Measurements from ENCODE around the gene TMED6. TPM values are rescaled to one million over a fixed set of nuclear protein-coding genes. Genes with fewer than 3 reads are reported as not detected.

Gene TMED6
- not detected in 2 replicates for total RNA-seq

GRCh38 chr16:69351309-69352027, at the start of gene TMED6:
TSS of gene TMED6 (minus strand) at chr16:69351786. CDS start at chr16:69351753, 33 bp downstream.

DNA sequence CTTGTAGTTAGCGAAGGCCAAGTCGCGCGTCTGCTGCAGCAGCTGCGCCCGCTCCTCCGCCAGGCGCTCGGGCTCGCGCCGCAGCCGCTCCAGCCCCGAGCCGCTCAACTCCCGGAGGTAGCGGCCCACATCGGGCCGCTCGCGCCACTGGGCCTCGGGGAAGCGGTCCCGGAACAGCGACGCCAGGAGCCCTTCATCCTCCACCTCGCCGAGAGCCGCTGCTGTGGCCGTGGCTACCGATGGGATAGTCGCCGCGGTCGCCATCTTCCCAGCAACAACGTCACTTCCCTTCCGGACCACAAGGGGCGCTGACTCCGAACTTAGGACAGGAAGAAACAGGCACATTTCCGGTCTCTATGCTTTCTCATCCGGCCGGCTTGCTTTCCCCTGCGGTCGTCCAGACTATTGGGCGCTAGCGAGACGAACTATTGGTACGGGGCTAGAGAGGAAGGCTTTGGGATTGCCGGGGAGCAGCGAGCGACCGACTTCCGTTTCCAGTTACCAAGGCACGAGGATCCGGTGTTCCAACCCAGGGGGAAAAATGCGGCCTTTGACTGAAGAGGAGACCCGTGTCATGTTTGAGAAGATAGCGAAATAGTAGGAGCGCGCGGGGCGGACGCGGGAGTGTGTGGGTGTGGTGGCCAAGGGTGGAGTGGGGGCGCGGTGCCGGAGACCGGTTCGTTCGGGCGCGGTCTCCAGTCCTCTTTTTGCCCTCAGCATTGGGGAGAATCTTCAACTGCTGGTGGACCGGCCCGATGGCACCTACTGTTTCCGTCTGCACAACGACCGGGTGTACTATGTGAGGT, 12.1 kb downstream of the TMED6 start, which contains the start of the genes COG8 and NIP7:
Gene COG8, minus strand, starts transcription at position 276 of the 806 bp plus-strand sequence. Its CDS starts 12 bp downstream, at position 264.
Gene NIP7, plus strand, starts transcription at position 484 of the 806 bp plus-strand sequence. Its CDS starts 58 bp downstream, at position 542.

DNA sequence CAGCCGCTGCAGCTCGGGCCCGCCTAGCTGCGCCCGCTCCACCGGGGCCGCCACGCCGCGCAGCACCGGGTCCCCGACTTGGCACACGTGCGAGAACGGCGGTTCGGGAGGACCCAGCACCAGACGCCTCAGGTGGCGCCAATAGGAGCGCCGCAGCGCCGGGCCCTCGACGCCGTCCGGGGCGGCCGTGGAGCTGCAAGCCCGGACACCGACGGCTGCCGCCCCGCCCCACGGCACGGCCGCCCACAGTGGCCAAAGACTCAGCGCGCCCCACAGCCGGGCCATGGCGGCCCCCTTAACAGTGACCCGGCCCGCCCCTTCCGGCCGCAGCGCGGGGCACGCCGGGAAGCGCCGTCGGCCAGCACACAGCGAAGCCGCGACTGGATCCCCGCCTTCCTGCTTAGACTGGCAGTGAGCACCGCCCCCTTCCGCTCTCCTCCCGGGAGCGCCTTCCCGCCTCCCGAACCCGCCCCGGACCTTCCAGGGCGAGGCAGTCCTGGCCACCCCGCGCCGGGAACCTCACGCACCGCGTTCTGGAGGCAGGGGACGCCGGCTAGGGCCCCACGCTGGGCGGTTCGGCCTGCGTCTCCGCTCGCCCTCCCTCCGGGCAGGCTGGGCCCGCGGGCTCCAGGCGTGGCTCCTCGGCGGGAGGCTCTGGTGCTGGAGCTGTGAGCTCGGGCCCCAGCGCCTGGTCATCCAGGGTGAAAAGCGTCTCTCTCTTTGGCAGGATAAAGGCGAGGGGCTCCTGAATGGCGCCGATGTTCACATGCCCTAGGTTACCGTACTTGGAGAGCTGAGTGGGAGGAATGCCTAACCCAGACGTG, 21.1 kb downstream of the TMED6 start, which contains the start of gene PDF:
Gene PDF, minus strand, starts transcription at position 303 of the 824 bp plus-strand sequence. Its CDS starts 18 bp downstream, at position 285.

GRCh38 chr16:69310653-69311532, 40.7 kb downstream of the TMED6 start, which contains the start of gene VPS4A:
TSS of gene VPS4A (plus strand) at chr16:69311350. CDS start at chr16:69311512, 162 bp downstream.

Other genes with a start within 250 kb of the TMED6 start
- gene HAS3, start 246.1 kb downstream of the TMED6 start, total RNA-seq: 0.49 and 2.4 TPM in 2 replicates
- gene CHTF8, start 219.2 kb downstream of the TMED6 start, total RNA-seq: 60.7 and 67.2 TPM in 2 replicates
- gene UTP4, start 219.1 kb downstream of the TMED6 start, total RNA-seq: 23.6 and 27.7 TPM in 2 replicates
- 76.9 and 98.7 TPM in 2 replicates for gene SNTB2, start 164.6 kb downstream of the TMED6 start, total RNA-seq
- gene VPS4A, start 40.4 kb downstream of the TMED6 start, total RNA-seq: 37.2 and 37.3 TPM in 2 replicates
- gene PDF, start 21.2 kb downstream of the TMED6 start, total RNA-seq: 11.2 and 12.4 TPM in 2 replicates
- gene COG8, start 12.2 kb downstream of the TMED6 start, total RNA-seq: 47.4 and 51.8 TPM in 2 replicates
- 22.1 and 23.9 TPM in 2 replicates for gene NIP7, start 12.0 kb downstream of the TMED6 start, total RNA-seq
- 13.1 and 15.7 TPM in 2 replicates for gene TERF2, start 34.2 kb upstream of the TMED6 start, total RNA-seq
- 66.4 and 83.5 TPM in 2 replicates for gene CYB5B, start 72.8 kb upstream of the TMED6 start, total RNA-seq
- 52.2 and 56.6 TPM in 2 replicates for gene NFAT5, start 214.2 kb upstream of the TMED6 start, total RNA-seq